Keratinocyte (primary cell): ENCODE measurements around the gene IGFBP6.

Source experiments
- CTCF ChIP-seq, 3 experiments: IDR thresholded peaks in 1 of 3; conservative IDR thresholded peaks in 1 of 3; optimal IDR thresholded peaks in 1 of 3; 2 replicates in 2 of 3; 3 replicates in 1 of 3; pipeline versions ENCODE3 to v1.5.1; 2011; ENCODE audit warnings: low read length in 3 of 3, mild to moderate bottlenecking in 3 of 3, moderate library complexity in 2 of 3, control low read depth in 1 of 3, inconsistent platforms in 1 of 3; ENCODE audit not compliant: insufficient read depth in 2 of 3; ENCODE audit errors: extremely low read depth in 1 of 3
- EZH2 ChIP-seq: IDR thresholded peaks from one replicate; pipeline ENCODE4 v1.6.1; 2012; ENCODE audit warnings: inconsistent platforms, mild to moderate bottlenecking, low read length, moderate library complexity

GRCh38 chr12:53133722-53134121, 36.3 kb downstream of the IGFBP6 start:
- no peak for TF ChIP-seq CTCF (optimal IDR thresholded peaks at IDR 0.05 in 1 of 3, IDR thresholded peaks at IDR 0.05 in 1 of 3, conservative IDR thresholded peaks at IDR 0.05 in 1 of 3; ENCODE audit: extremely low read depth in 1 of 3, insufficient read depth in 2 of 3, low read length in 3 of 3)
- TF ChIP-seq EZH2: no peak
